CD4-positive, alpha-beta memory T cell (primary cell): Measurements from ENCODE around the gene ARHGAP29. TPM values are rescaled to one million over a fixed set of nuclear protein-coding genes. Genes with fewer than 3 reads are reported as not detected.

Experiments
- CTCF ChIA-PET: fragments of 350-600 bp; sonication (Branson Sonifier 250); formaldehyde crosslinking; loops from one replicate; lab custom pipeline; 2021; ENCODE audit warnings: inconsistent platforms; ENCODE audit not compliant: partially characterized antibody; lab: Charles Lee
- POLR2A ChIA-PET: fragments of 350-600 bp; sonication (Branson Sonifier 250); formaldehyde crosslinking; loops from one replicate; lab custom pipeline; 2021; ENCODE audit not compliant: partially characterized antibody; lab: Charles Lee
- DNase-seq, 5 donors: peaks; one replicate each; pipeline versions ENCODE4 v3.0.0 to v3.0.0-alpha.2; 2020 to 2022; ENCODE audit warnings: mixed read lengths in 1 of 5
- H3K27ac ChIP-seq: one replicate; pipeline ENCODE4 v1.7.0; 2013; ENCODE audit warnings: low read depth, low read length
- H3K27me3 ChIP-seq: 2 replicates; pipeline ENCODE4 v1.7.0; 2013; ENCODE audit warnings: mild to moderate bottlenecking, low read length, moderate library complexity; ENCODE audit not compliant: insufficient read depth
- H3K36me3 ChIP-seq: 2 replicates; pipeline ENCODE4 v1.7.0; 2013; ENCODE audit warnings: mild to moderate bottlenecking, low read length, moderate library complexity; ENCODE audit not compliant: insufficient read depth
- H3K4me1 ChIP-seq: 2 replicates; pipeline ENCODE4 v1.7.0; 2013; ENCODE audit warnings: mild to moderate bottlenecking, low read length, moderate library complexity; ENCODE audit not compliant: insufficient read depth
- H3K4me3 ChIP-seq, 2 donors: one replicate each; pipeline ENCODE4 v1.7.0; 2013; ENCODE audit warnings: low read length in 2 of 2, mild to moderate bottlenecking in 1 of 2
- H3K9me3 ChIP-seq, 2 donors: one replicate each; pipeline ENCODE4 v1.7.0; 2013; ENCODE audit warnings: low read length in 2 of 2, control low read depth in 1 of 2; ENCODE audit not compliant: control insufficient read depth in 1 of 2
- H3K27ac Mint-ChIP-seq, 7 donors: one replicate each; pipeline ENCODE4 v1.8.0; 2020 to 2021; ENCODE audit warnings: mixed read lengths in 7 of 7, mild to moderate bottlenecking in 6 of 7, inconsistent platforms in 3 of 7, moderate library complexity in 3 of 7
- H3K27me3 Mint-ChIP-seq, 2 donors: one replicate each; pipeline ENCODE4 v1.8.0; 2020 to 2021; ENCODE audit warnings: mixed read lengths in 2 of 2
- H3K36me3 Mint-ChIP-seq, 2 donors: one replicate each; pipeline ENCODE4 v1.8.0; 2020 to 2021; ENCODE audit warnings: mixed read lengths in 2 of 2, inconsistent platforms in 1 of 2, mild to moderate bottlenecking in 1 of 2
- H3K4me1 Mint-ChIP-seq, 4 donors: one replicate each; pipeline ENCODE4 v1.8.0; 2020 to 2021; ENCODE audit warnings: mixed read lengths in 4 of 4, mild to moderate bottlenecking in 1 of 4
- H3K4me3 Mint-ChIP-seq, 8 donors: one replicate each; pipeline ENCODE4 v1.8.0; 2020 to 2021; ENCODE audit warnings: mixed read lengths in 8 of 8, mild to moderate bottlenecking in 7 of 8, moderate library complexity in 6 of 8, inconsistent platforms in 3 of 8
- H3K9me3 Mint-ChIP-seq, 8 donors: one replicate each; pipeline ENCODE4 v1.8.0; 2020 to 2021; ENCODE audit warnings: mixed read lengths in 8 of 8, mild to moderate bottlenecking in 5 of 8, inconsistent platforms in 3 of 8, moderate library complexity in 1 of 8
- intact Hi-C: fragments of 100-400 bp; cut with micrococcal nuclease; formaldehyde crosslinking; loops from one replicate; pipeline ENCODE4 v1.15.1; 2023
- polyA plus RNA-seq, 2 donors: library from polyadenylated mRNA; unstranded; fragments of 300-500 nt; fragmentation: Illumina TruSeq; gene quantifications; one replicate each; pipeline ENCODE4 v1.2.3, GENCODE V29; 2021
- total RNA-seq, 2 experiments: library from RNA; stranded (reverse); gene quantifications; one replicate each; pipeline ENCODE4 v1.2.3, GENCODE V29; 2021

ARHGAP29 gene
- total and polyA plus RNA-seq, 4 experiments from 2014 or later: not detected

DNA sequence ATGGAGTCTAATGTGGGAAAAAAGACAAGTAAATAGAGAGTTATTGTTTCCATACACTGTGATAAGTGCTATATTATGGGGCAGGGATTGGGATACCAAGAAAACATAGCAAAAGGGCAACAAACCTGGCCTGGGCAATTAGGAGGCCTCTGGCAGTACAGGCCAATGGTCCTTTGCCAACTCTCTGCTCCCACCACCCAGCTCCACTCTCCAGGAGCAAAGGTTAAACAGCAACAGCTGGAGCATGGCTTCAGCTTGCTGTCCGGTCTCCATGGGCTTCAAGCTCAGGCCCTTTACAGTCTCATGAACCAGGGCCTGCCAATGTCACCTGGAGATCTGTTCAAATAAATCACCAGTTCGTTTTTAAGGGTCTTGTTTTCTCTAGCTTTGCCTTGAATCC is 37.2 kb upstream of the ARHGAP29 start:
- Mint-ChIP-seq H3K27me3 (peaks cover 0 to 4% of the 10 kb centered on the region in 2 donors), H3K4me1 (no peaks in the 10 kb centered on the region), H3K27ac (no peak overlapping the region), H3K36me3 (no peaks in the 10 kb centered on the region), H3K4me3 (no peak overlapping the region), H3K9me3 (no peaks in the 10 kb centered on the region)
- no peaks in the 10 kb centered on the region for H3K27me3 ChIP-seq
- intact Hi-C loops: no loop called here
- no peak overlapping the region for H3K4me3 ChIP-seq
- H3K4me1 ChIP-seq: no peaks in the 10 kb centered on the region
- POLR2A ChIA-PET: no interaction called here
- no peak for DNase-seq
- CTCF ChIA-PET: interaction anchor here (0.6 kb wide), 1 partner anchor 58 kb away, joined by 3 read pairs; no protein-coding TSS in a partner anchor
- H3K27ac ChIP-seq: no peak overlapping the region
- no peaks in the 10 kb centered on the region for H3K9me3 ChIP-seq
- H3K36me3 ChIP-seq: no peaks in the 10 kb centered on the region

GRCh38 chr1:94273111-94273510 is 35.7 kb upstream of the ARHGAP29 start:
- intact Hi-C loops: no loop called here
- H3K36me3 Mint-ChIP-seq: no peaks in the 10 kb centered on the region

GRCh38 chr1:94272388-94272787 is 35.0 kb upstream of the ARHGAP29 start:
- ChIA-PET POLR2A (no interaction called here), CTCF (no interaction called here)
- Histone ChIP-seq H3K9me3 (no peaks in the 10 kb centered on the region), H3K4me1 (no peaks in the 10 kb centered on the region), H3K36me3 (no peaks in the 10 kb centered on the region), H3K27ac (no peak overlapping the region), H3K4me3 (no peak overlapping the region), H3K27me3 (peaks cover 6% of the 10 kb centered on the region)
- DNase-seq: no peak
- no peaks in the 10 kb centered on the region for H3K9me3 Mint-ChIP-seq
- peaks cover 0 to 6% of the 10 kb centered on the region in 2 donors for H3K27me3 Mint-ChIP-seq
- H3K27ac Mint-ChIP-seq: no peak overlapping the region
- no peaks in the 10 kb centered on the region for H3K36me3 Mint-ChIP-seq
- H3K4me1 Mint-ChIP-seq: no peaks in the 10 kb centered on the region
- H3K4me3 Mint-ChIP-seq: no peak overlapping the region
- intact Hi-C loops: no loop called here

More at GRCh38 chr1:94273111-94273510, 35.7 kb upstream of the ARHGAP29 start:
- no peaks in the 10 kb centered on the region for H3K4me1 ChIP-seq
- no peak overlapping the region for H3K27ac ChIP-seq
- ChIA-PET CTCF (no interaction called here), POLR2A (no interaction called here)
- no peak for DNase-seq
- H3K4me3 ChIP-seq: no peak overlapping the region
- Mint-ChIP-seq H3K27ac (no peak overlapping the region), H3K9me3 (no peaks in the 10 kb centered on the region), H3K4me3 (no peak overlapping the region), H3K27me3 (peaks cover 0 to 6% of the 10 kb centered on the region in 2 donors), H3K4me1 (no peaks in the 10 kb centered on the region)
- H3K27me3 ChIP-seq: peaks cover 6% of the 10 kb centered on the region
- H3K36me3 ChIP-seq: no peaks in the 10 kb centered on the region
- no peaks in the 10 kb centered on the region for H3K9me3 ChIP-seq

GRCh38 chr1:94271373-94271772 is 34.0 kb upstream of the ARHGAP29 start:
- ChIA-PET CTCF (no interaction called here), POLR2A (no interaction called here)
- no peak overlapping the region for H3K27ac ChIP-seq
- Mint-ChIP-seq H3K27ac (no peak overlapping the region), H3K4me3 (no peak overlapping the region), H3K36me3 (no peaks in the 10 kb centered on the region), H3K9me3 (no peaks in the 10 kb centered on the region), H3K27me3 (peaks cover 0 to 13% of the 10 kb centered on the region in 2 donors), H3K4me1 (no peaks in the 10 kb centered on the region)
- no peak overlapping the region for H3K4me3 ChIP-seq
- DNase-seq: no peak
- intact Hi-C loops: no loop called here
- H3K9me3 ChIP-seq: no peaks in the 10 kb centered on the region
- peaks cover 6% of the 10 kb centered on the region for H3K27me3 ChIP-seq
- no peaks in the 10 kb centered on the region for H3K36me3 ChIP-seq
- no peaks in the 10 kb centered on the region for H3K4me1 ChIP-seq

- H3K4me1 Mint-ChIP-seq: no peaks in the 10 kb centered on the region
- CTCF ChIA-PET: no interaction called here
- Histone ChIP-seq H3K27me3 (peaks cover 6% of the 10 kb centered on the region), H3K4me3 (no peak overlapping the region), H3K4me1 (no peaks in the 10 kb centered on the region), H3K9me3 (no peaks in the 10 kb centered on the region), H3K27ac (no peak overlapping the region), H3K36me3 (no peaks in the 10 kb centered on the region)
- H3K27me3 Mint-ChIP-seq: peaks cover 0 to 15% of the 10 kb centered on the region in 2 donors
- H3K36me3 Mint-ChIP-seq: no peaks in the 10 kb centered on the region
- H3K27ac Mint-ChIP-seq: no peak overlapping the region
- intact Hi-C loops: no loop called here
- POLR2A ChIA-PET: no interaction called here
- DNase-seq: no peak
- H3K9me3 Mint-ChIP-seq: no peaks in the 10 kb centered on the region
- H3K4me3 Mint-ChIP-seq: no peak overlapping the region
Observed at GRCh38 chr1:94270801-94271203, 33.4 kb upstream of the ARHGAP29 start.

DNA sequence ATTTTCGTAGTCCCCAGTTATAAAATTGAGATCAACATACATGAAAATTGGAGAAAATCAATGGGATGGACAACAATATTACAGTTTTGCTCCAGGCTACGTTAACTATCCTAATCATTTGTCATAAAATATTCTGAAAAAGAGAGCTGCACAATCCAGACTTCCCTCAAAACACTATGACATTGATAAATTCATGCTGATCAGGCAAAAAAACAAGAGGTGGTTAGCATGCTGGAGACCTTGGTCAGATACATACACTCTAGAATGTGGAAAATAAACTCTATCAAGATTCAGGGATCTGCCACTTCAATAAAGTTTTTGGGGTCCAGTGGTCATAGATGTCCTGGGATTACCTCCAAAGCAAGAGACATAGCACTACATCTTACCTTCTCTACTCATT is 32.5 kb upstream of the ARHGAP29 start:
- Histone ChIP-seq H3K4me3 (no peak overlapping the region), H3K27me3 (peaks cover 6% of the 10 kb centered on the region), H3K9me3 (no peaks in the 10 kb centered on the region), H3K27ac (no peak overlapping the region), H3K4me1 (no peaks in the 10 kb centered on the region), H3K36me3 (no peaks in the 10 kb centered on the region)
- H3K4me3 Mint-ChIP-seq: no peak overlapping the region
- H3K27ac Mint-ChIP-seq: no peak overlapping the region
- peaks cover 0 to 11% of the 10 kb centered on the region in 2 donors for H3K27me3 Mint-ChIP-seq
- POLR2A ChIA-PET: no interaction called here
- DNase-seq: no peak
- no peaks in the 10 kb centered on the region for H3K9me3 Mint-ChIP-seq
- intact Hi-C loops: no loop called here
- no peaks in the 10 kb centered on the region for H3K36me3 Mint-ChIP-seq
- CTCF ChIA-PET: no interaction called here
- H3K4me1 Mint-ChIP-seq: no peaks in the 10 kb centered on the region

- intact Hi-C loops: no loop called here
- CTCF ChIA-PET: no interaction called here
- H3K4me1 ChIP-seq: no peaks in the 10 kb centered on the region
- H3K36me3 Mint-ChIP-seq: no peaks in the 10 kb centered on the region
- H3K36me3 ChIP-seq: no peaks in the 10 kb centered on the region
- POLR2A ChIA-PET: no interaction called here
- no peaks in the 10 kb centered on the region for H3K4me1 Mint-ChIP-seq
- no peak overlapping the region for H3K27ac Mint-ChIP-seq
- no peaks in the 10 kb centered on the region for H3K9me3 Mint-ChIP-seq
- no peaks in the 10 kb centered on the region for H3K9me3 ChIP-seq
- H3K27me3 Mint-ChIP-seq: peaks cover 5 to 11% of the 10 kb centered on the region in 2 donors
- H3K27me3 ChIP-seq: peaks cover 6% of the 10 kb centered on the region
- no peak overlapping the region for H3K4me3 Mint-ChIP-seq
- H3K4me3 ChIP-seq: no peak overlapping the region
- DNase-seq: no peak
- no peak overlapping the region for H3K27ac ChIP-seq
Observed at GRCh38 chr1:94265906-94266305, 28.5 kb upstream of the ARHGAP29 start.

GRCh38 chr1:94265011-94265422 is 27.6 kb upstream of the ARHGAP29 start:
- Histone ChIP-seq H3K27ac (no peak overlapping the region), H3K27me3 (peaks cover 6% of the 10 kb centered on the region), H3K4me3 (no peak overlapping the region), H3K9me3 (no peaks in the 10 kb centered on the region), H3K4me1 (no peaks in the 10 kb centered on the region), H3K36me3 (no peaks in the 10 kb centered on the region)
- Mint-ChIP-seq H3K9me3 (no peaks in the 10 kb centered on the region), H3K27me3 (peaks cover 5 to 15% of the 10 kb centered on the region in 2 donors), H3K27ac (no peak overlapping the region), H3K36me3 (no peaks in the 10 kb centered on the region), H3K4me3 (no peak overlapping the region), H3K4me1 (no peaks in the 10 kb centered on the region)
- no peak for DNase-seq
- POLR2A ChIA-PET: no interaction called here
- CTCF ChIA-PET: no interaction called here
- intact Hi-C loops: no loop called here
